Astrocyte of the hippocampus (primary cell): ENCODE data around the gene TBATA.
A peak's percentile ranks its signal among the peaks of the same experiment; 100 is the strongest.

Experiments
- DNase-seq: peaks from one replicate; pipeline ENCODE4 v3.0.0; 2011; ENCODE audit warnings: low read depth, low spot score

The TBATA gene

GRCh38 chr10:70785190-70785589 is at the start of gene TBATA:
Gene TBATA, minus strand, starts transcription at chr10:70785377. Its CDS starts 1,998 bp downstream, at chr10:70783379.
- peak; percentile 47 for DNase-seq

- no peak for DNase-seq
Observed at GRCh38 chr10:70834441-70835151, 49.4 kb upstream of the TBATA start.

- DNase-seq: no peak
Observed at GRCh38 chr10:70834021-70834420, 48.8 kb upstream of the TBATA start.

GRCh38 chr10:70833601-70834000 is 48.4 kb upstream of the TBATA start:
- DNase-seq: no peak

- DNase-seq: peak; percentile 89
Observed at GRCh38 chr10:70832852-70833528, 47.8 kb upstream of the TBATA start.

- no peak for DNase-seq
Observed at GRCh38 chr10:70832221-70832620, 47.0 kb upstream of the TBATA start.

GRCh38 chr10:70830164-70830563 is 45.0 kb upstream of the TBATA start:
- no peak for DNase-seq

- DNase-seq: no peak
Observed at GRCh38 chr10:70829543-70829942, 44.4 kb upstream of the TBATA start.

- DNase-seq: no peak
Observed at GRCh38 chr10:70828923-70829322, 43.7 kb upstream of the TBATA start.

GRCh38 chr10:70827086-70827757 is 42.0 kb upstream of the TBATA start:
- no peak for DNase-seq

- no peak for DNase-seq
Observed at GRCh38 chr10:70822076-70822820, 37.1 kb upstream of the TBATA start.

- no peak for DNase-seq
Observed at GRCh38 chr10:70820976-70821750, 36.0 kb upstream of the TBATA start.

GRCh38 chr10:70816220-70816894 is 31.2 kb upstream of the TBATA start:
- peak; percentile 95 for DNase-seq

GRCh38 chr10:70815504-70816219 is 30.5 kb upstream of the TBATA start, which contains the start of gene SGPL1:
Gene SGPL1, plus strand, starts transcription at chr10:70815948. Its CDS starts 906 bp downstream, at chr10:70816854.
- peak; percentile 96 for DNase-seq

GRCh38 chr10:70814126-70814525 is 28.9 kb upstream of the TBATA start:
- DNase-seq: no peak

- DNase-seq: no peak
Observed at GRCh38 chr10:70812814-70813213, 27.6 kb upstream of the TBATA start.

GRCh38 chr10:70811881-70812280 is 26.7 kb upstream of the TBATA start:
- no peak for DNase-seq

GRCh38 chr10:70810967-70811366 is 25.8 kb upstream of the TBATA start:
- no peak for DNase-seq

- peak; percentile 32 for DNase-seq
Observed at GRCh38 chr10:70809726-70810125, 24.5 kb upstream of the TBATA start.
